HL-60/S4 treated with retinoic acid at 250 ng/mL for 4 days and 3 days (cell line): ENCODE measurements around the gene TBC1D8.

Experiments
- in situ Hi-C: fragments of 300-500 bp; cut with MboI; formaldehyde crosslinking; loops from 2 replicates; pipeline ENCODE4 v1.7.0; 2022; ENCODE audit warnings: low sequenced_read_pairs

Gene TBC1D8

GRCh38 chr2:100963026-100963375 lies 188.2 kb downstream of the TBC1D8 start:
- in situ Hi-C loops, result no loop called here

- in situ Hi-C loops, result no loop called here
These were observed 188.7 kb downstream of the TBC1D8 start for GRCh38 chr2:100962366-100963025.

- in situ Hi-C loops, result no loop called here
These were observed 190.5 kb downstream of the TBC1D8 start for GRCh38 chr2:100960688-100961087.

- in situ Hi-C loops, result no loop called here
These were observed 191.8 kb downstream of the TBC1D8 start for GRCh38 chr2:100959225-100959880.

- in situ Hi-C loops, result no loop called here
These were observed 193.1 kb downstream of the TBC1D8 start for GRCh38 chr2:100957996-100958653.
